Measurements from ENCODE around the gene TPO. TPM values are rescaled to one million over a fixed set of nuclear protein-coding genes. Genes with fewer than 3 reads are reported as not detected.

Gene TPO
- total RNA-seq, 3 donors from 2014 or later = 1.3 to 5.7 (median 2.3) TPM

DNA sequence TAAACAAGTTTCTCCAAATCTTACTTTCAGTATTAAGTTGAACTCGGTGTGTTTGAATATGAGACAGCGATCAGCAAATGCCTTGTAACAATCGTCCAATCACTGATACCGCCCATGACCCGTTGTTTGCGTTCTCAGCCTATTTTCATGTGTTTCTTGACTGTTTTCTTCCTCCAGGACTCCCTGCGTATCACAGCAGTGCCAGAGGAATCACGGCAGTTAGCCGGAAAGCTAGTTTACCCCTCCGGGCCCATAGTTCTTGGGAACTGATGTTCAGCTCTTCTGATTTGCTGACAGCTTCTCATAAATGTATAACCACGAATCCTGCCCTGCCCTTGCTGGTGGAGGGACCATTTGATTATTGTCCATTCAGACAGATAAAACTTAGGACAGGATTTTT lies 42.2 kb upstream of the TPO start:
- TF ChIP-seq, protein P1, sequence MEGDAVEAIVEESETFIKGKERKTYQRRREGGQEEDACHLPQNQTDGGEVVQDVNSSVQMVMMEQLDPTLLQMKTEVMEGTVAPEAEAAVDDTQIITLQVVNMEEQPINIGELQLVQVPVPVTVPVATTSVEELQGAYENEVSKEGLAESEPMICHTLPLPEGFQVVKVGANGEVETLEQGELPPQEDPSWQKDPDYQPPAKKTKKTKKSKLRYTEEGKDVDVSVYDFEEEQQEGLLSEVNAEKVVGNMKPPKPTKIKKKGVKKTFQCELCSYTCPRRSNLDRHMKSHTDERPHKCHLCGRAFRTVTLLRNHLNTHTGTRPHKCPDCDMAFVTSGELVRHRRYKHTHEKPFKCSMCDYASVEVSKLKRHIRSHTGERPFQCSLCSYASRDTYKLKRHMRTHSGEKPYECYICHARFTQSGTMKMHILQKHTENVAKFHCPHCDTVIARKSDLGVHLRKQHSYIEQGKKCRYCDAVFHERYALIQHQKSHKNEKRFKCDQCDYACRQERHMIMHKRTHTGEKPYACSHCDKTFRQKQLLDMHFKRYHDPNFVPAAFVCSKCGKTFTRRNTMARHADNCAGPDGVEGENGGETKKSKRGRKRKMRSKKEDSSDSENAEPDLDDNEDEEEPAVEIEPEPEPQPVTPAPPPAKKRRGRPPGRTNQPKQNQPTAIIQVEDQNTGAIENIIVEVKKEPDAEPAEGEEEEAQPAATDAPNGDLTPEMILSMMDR (IDR thresholded peaks at IDR 0.05) = no peak
- intact Hi-C loops (cut with DNase I, micrococcal nuclease) = no loop called here

DNA sequence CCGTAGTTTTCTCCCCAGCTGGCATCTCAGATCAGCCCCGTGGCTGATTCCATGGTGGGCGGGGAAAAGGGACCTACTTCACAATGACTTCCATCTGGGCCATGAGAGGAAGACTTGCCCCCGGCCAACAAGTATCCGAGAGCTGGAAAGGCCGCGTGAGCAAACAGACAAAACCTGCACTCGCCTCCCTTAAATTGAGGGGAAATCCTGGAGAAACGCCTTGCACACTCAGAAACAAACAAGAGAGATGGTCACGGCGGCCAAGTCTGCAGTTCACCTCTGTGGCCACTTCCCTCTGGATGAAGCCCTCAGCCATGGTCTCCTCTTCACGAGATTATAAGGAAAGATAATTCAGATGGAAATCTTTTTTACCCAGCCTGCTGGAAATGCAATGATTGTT lies 39.4 kb upstream of the TPO start:
- intact Hi-C loops (cut with DNase I, micrococcal nuclease) = no loop called here
- ATAC-seq = no peak
- DNase-seq = no peak

More for the DNA sequence above, 42.2 kb upstream of the TPO start:
- ATAC-seq (no peak), DNase-seq (no peak)
- no peaks in the 10 kb centered on the region for H3K9me3 ChIP-seq
- H3K36me3 ChIP-seq (ENCODE audit: low read depth) = no peaks in the 10 kb centered on the region
- no peaks in the 10 kb centered on the region for H3K4me1 ChIP-seq (ENCODE audit: low read depth)
- H3K4me3 ChIP-seq = no peak overlapping the region

DNA sequence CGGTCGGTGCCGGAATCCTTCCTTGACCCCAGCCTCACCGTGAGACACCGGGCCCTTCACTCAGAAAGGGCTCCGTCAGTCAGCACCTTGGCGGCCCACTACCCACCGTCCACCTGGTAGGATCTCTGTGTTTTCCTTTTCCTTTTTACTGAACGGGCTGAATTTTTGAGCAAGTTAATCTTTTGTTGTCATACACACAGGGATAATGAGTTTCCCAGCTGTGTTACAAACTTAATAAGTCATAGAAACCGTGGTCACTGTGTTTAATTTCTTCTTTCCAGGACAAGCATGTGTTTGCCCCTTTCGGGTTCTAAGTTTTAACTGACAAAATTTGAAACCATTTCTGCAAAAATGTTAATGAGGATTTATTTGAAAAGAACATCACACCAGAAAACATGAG lies 39.0 kb upstream of the TPO start:
- TF ChIP-seq, protein P1 (IDR thresholded peaks at IDR 0.05) = no peak
- H3K36me3 ChIP-seq (ENCODE audit: low read depth) = no peaks in the 10 kb centered on the region
- ATAC-seq (no peak), DNase-seq (no peak)
- H3K4me1 ChIP-seq (ENCODE audit: low read depth) = no peaks in the 10 kb centered on the region
- no peak overlapping the region for H3K4me3 ChIP-seq
- intact Hi-C loops (cut with DNase I, micrococcal nuclease) = no loop called here
- no peaks in the 10 kb centered on the region for H3K9me3 ChIP-seq

More for the DNA sequence above, 39.4 kb upstream of the TPO start:
- no peaks in the 10 kb centered on the region for H3K36me3 ChIP-seq (ENCODE audit: low read depth)
- TF ChIP-seq, protein P1 (IDR thresholded peaks at IDR 0.05) = no peak
- H3K4me1 ChIP-seq (ENCODE audit: low read depth) = no peaks in the 10 kb centered on the region
- H3K9me3 ChIP-seq = no peaks in the 10 kb centered on the region
- no peak overlapping the region for H3K4me3 ChIP-seq

DNA sequence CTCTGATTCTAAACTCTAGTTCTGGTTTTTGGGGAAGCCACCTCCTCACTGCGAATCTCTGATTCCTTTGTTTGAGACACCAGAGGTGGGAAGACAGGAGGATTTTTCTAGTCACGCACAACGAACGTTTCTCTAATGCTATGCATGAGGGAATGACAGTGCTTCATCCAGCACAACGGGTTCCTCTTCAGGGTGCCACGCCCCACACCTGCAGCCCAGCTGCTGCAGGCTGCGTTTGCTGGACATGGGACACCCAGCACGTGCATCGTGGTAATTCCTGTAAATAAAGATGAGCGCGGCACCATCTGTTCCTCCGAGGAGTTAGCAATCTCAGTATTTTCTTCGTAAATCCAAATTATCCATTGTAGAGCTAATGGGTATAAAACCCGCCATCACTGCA lies 37.5 kb upstream of the TPO start:
- intact Hi-C loops (cut with DNase I, micrococcal nuclease) = no loop called here
- TF ChIP-seq, protein P1 (IDR thresholded peaks at IDR 0.05) = no peak
- DNase-seq = no peak
- Histone ChIP-seq H3K9me3 (no peaks in the 10 kb centered on the region), H3K4me3 (no peak overlapping the region), H3K36me3 (ENCODE audit: low read depth) (no peaks in the 10 kb centered on the region), H3K4me1 (ENCODE audit: low read depth) (no peaks in the 10 kb centered on the region)
- ATAC-seq = no peak

DNA sequence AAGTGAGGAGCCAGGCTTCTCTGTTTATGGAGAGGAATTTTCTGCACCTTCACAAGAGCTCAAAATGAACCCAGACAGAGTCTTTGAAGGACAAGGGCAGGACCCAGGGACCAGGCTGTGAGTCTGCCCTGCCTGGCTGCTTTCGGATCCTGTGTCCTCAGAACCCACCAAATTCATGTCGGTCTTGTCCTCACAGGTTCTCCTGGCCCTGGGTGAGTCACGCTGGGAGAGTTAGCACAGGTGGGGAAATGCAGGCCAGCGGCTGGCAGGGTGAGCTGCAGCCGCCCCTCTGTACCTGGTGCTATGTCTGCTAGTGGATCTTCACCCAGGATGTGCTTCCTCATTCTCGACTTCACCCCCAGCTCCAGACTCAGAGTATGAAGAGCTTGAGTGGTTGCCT lies 35.8 kb upstream of the TPO start:
- H3K4me3 ChIP-seq = no peak overlapping the region
- H3K9me3 ChIP-seq = no peaks in the 10 kb centered on the region
- TF ChIP-seq, protein P1 (IDR thresholded peaks at IDR 0.05) = no peak
- no peaks in the 10 kb centered on the region for H3K36me3 ChIP-seq (ENCODE audit: low read depth)
- DNase-seq = no peak
- no peak for ATAC-seq
- no peaks in the 10 kb centered on the region for H3K4me1 ChIP-seq (ENCODE audit: low read depth)
- intact Hi-C loops (cut with DNase I, micrococcal nuclease) = no loop called here

All from mucosa of descending colon (tissue), 3 donors.